Cardiac fibroblast (primary cell): ENCODE results near the gene COL25A1.
"Not testable (repeated sequence)": the region's sequence is repeated elsewhere in the genome, so short reads cannot be mapped to it uniquely, and the experiment has no call there.

Experiments used
- DNase-seq, 2 donors: peaks; one replicate each; pipeline versions ENCODE4 v3.0.0 to v3.0.0-alpha.2; 2010; ENCODE audit warnings: low read depth in 2 of 2
- H3K4me3 ChIP-seq, 2 donors: replicated peaks in 1 of 2; 1 replicate in 1 of 2; 2 replicates in 1 of 2; pipeline ENCODE4 v1.5.1; 2011; ENCODE audit warnings: low read depth in 2 of 2, low read length in 2 of 2, mild to moderate bottlenecking in 2 of 2, moderate library complexity in 1 of 2
- TF ChIP-seq, protein P1 (sequence below): IDR thresholded peaks from one replicate; pipeline ENCODE4 v1.5.1; 2011; ENCODE audit warnings: low read depth, mild to moderate bottlenecking, low read length, inconsistent platforms

COL25A1 gene

DNA sequence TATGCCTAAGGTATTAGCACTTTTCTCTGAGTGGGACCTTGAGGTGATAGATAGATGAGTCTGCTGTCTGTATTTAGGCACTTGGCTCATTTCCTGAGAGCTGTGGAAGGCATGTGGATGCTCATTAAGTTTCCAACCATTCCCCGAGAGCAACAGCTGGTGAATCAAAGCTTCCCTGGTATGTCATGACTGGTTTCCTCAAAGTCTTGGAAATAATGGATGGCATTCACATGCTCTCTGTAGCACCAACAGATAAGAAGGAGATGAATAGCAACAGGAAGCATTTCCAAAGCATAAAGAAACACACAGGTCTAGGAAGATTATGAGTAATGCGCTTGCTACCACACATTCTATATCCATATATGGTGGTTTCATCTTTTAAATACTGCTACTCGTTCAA is 421.3 kb downstream of the COL25A1 start:
- no peak overlapping the region for H3K4me3 ChIP-seq
- TF ChIP-seq, protein P1, sequence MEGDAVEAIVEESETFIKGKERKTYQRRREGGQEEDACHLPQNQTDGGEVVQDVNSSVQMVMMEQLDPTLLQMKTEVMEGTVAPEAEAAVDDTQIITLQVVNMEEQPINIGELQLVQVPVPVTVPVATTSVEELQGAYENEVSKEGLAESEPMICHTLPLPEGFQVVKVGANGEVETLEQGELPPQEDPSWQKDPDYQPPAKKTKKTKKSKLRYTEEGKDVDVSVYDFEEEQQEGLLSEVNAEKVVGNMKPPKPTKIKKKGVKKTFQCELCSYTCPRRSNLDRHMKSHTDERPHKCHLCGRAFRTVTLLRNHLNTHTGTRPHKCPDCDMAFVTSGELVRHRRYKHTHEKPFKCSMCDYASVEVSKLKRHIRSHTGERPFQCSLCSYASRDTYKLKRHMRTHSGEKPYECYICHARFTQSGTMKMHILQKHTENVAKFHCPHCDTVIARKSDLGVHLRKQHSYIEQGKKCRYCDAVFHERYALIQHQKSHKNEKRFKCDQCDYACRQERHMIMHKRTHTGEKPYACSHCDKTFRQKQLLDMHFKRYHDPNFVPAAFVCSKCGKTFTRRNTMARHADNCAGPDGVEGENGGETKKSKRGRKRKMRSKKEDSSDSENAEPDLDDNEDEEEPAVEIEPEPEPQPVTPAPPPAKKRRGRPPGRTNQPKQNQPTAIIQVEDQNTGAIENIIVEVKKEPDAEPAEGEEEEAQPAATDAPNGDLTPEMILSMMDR: no peak
- peak; percentile 52 to 76 for DNase-seq

DNA sequence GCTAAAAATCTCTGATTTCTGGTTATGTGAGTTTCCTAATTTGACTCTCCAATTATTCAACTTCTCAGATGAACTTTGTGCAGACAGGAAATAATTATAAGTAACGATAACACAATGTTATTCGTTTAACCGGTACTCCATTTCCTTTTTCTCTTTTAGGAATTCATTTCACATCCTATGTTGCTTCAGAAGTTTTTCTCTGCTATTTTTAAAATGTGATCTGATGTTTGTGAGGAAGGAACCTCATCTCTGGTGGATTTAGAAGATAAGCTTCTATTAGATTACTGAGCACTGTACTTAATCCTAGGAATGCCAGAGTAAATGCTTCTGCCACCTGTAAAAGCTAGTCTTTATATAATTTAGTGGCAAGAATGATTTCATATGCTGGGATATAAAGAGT is 423.7 kb downstream of the COL25A1 start:
- TF ChIP-seq, protein P1: no peak

DNA sequence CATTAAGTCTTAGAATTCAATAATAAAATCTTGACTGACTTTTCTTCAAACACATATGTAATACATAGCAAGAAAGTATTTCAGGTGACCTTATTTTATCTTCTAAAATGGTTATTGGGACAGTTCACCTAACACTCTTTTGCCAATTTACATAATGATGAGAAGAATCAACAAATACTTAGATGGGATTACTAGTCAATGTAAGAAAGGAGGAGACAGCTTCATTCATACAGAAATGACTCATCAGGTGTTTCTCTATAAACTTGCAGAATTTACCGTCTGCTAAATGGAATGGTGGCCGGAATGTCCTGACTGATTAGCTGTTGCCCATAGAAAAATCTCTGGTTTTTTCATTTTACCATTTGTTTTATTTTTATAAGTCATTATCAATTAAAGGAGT is 424.6 kb downstream of the COL25A1 start:
- DNase-seq: no peak
- TF ChIP-seq, protein P1: no peak
- no peak overlapping the region for H3K4me3 ChIP-seq

More for the DNA sequence above, 423.7 kb downstream of the COL25A1 start:
- no peak for DNase-seq
- no peak overlapping the region for H3K4me3 ChIP-seq

DNA sequence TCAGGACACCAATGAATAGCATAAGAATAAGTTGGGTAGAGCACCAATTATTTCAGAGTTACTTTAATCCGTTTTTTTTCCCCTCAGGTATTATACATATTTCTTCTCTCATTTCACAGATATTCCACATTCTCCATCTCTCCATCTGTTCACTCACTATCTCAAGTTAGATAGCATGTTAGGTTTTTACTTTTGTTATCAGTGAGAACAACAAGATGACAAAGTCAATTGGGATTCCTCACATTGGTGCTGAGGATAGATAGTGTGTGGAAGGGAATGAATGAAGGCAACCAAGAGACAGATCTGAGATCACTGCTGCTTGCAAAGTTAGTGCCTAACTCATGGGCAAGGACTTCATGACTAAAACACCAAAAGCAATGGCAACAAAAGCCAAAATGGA is 427.7 kb downstream of the COL25A1 start:
- TF ChIP-seq, protein P1: no peak
- no peak for DNase-seq
- no peak overlapping the region for H3K4me3 ChIP-seq

DNA sequence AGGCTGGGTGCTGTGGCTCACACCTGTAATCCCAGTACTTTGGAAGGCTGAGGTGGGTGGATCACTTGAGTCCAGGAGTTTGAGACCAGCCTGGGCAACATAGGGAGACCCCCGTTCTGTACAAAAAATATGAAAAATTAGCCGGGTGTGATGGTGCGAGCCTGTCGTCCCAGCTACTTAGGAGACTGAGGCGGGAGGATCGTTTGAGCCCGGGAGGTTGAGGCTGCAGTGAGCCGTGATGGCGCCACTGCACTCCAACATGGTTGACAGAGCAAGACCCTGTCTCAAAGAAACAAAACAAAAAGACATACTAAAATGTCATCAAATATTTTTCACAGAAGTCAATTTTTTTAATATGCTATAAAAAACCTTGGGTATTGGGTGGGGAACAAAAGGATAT is 432.5 kb downstream of the COL25A1 start:
- not testable (repeated sequence) for H3K4me3 ChIP-seq, DNase-seq

DNA sequence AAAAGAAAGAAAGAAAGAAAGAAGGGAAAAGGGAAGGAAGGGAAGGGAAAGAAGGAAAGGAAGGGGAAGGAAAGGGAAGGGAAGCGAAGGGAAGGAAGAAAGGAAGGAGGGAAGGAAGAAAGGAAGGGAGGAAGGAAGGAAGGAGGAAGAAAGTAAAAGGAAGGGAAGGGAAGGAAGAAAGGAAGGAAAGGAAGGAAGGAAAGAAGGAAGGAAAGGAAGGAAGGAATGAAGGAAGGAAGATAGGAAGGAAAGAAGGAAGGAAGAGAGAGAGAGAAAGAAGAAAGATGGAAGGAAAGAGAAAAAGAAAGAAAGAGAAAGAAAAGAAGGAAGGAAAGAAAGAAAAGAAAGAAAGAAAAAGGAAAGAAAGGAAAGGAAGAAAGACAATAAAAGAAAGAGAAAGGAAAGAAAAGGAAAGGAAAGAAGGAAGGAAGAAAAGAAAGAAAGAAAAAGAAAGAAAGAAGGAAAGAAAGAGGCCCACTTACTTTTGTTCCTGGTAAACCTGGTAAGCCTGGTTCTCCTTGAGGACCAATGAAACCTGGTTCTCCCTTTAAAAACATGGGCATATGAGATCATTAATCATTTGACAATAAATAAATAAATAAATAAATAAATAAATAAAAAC is 433.7 kb downstream of the COL25A1 start:
- no peak for DNase-seq
- TF ChIP-seq, protein P1: no peak
- no peak overlapping the region for H3K4me3 ChIP-seq

DNA sequence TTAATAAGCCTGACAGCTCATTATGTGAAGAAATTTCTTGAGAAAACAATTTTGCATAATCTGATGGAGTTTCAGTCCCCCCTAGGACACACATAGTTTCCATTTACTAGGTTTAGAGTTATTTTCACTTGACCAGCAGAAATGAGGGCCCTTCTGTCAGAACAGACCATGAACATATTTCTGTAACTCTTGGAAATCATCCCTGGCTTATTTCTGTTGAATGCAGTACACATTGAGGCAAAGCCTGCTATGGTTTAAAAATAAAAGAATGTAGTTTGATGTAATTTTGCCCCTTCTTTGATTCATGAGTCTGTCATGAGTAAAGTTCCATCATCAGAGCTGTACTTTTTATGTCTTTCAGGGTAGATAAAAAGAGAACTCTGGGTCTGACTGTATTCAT is 435.0 kb downstream of the COL25A1 start:
- TF ChIP-seq, protein P1: no peak

More for the DNA sequence above, 435.0 kb downstream of the COL25A1 start:
- no peak overlapping the region for H3K4me3 ChIP-seq
- no peak for DNase-seq
